Measurements from ENCODE around the gene HACE1. TPM values are rescaled to one million over a fixed set of nuclear protein-coding genes. Genes with fewer than 3 reads are reported as not detected.
"Not testable (repeated sequence)": the region's sequence is repeated elsewhere in the genome, so short reads cannot be mapped to it uniquely, and the experiment has no call there.

The HACE1 gene
- total RNA-seq, 1 experiment from 2014 or later, result 5.5 TPM

- intact Hi-C loops (cut with micrococcal nuclease), result no loop called here
- ChIA-PET CTCF (interaction anchor here (0.8 kb wide), 1 partner anchor 18 kb away, joined by 5 read pairs; no protein-coding TSS in a partner anchor), POLR2A (interaction anchor here (0.6 kb wide), 1 partner anchor 43 kb away, joined by 3 read pairs; no protein-coding TSS in a partner anchor)
- Mint-ChIP-seq H3K36me3 (ENCODE audit: insufficient read depth, unreplicated experiment) (peaks cover 12% of the 10 kb centered on the region), H3K4me1 (ENCODE audit: insufficient read depth, unreplicated experiment) (no peaks in the 10 kb centered on the region), H3K9me3 (ENCODE audit: unreplicated experiment) (peaks cover 11% of the 10 kb centered on the region), H3K27ac (ENCODE audit: low read depth, unreplicated experiment) (no peak overlapping the region), H3K27me3 (ENCODE audit: insufficient read depth, unreplicated experiment) (no peaks in the 10 kb centered on the region), H3K4me3 (ENCODE audit: unreplicated experiment) (no peak overlapping the region)
- no peak for TF ChIP-seq CTCF (IDR thresholded peaks at IDR 0.05; ENCODE audit: unreplicated experiment)
- BruUV-seq (replicated peaks), result no TSS peak
- no peak for DNase-seq (ENCODE audit: unreplicated experiment)
Observed at GRCh38 chr6:104750449-104750848, 109.3 kb downstream of the HACE1 start.

GRCh38 chr6:104739124-104739523 lies 120.6 kb downstream of the HACE1 start:
- POLR2A ChIA-PET; H3K36me3 Mint-ChIP-seq (ENCODE audit: insufficient read depth, unreplicated experiment); H3K4me1 Mint-ChIP-seq (ENCODE audit: insufficient read depth, unreplicated experiment); BruUV-seq (replicated peaks); H3K27me3 Mint-ChIP-seq (ENCODE audit: insufficient read depth, unreplicated experiment); H3K27ac Mint-ChIP-seq (ENCODE audit: low read depth, unreplicated experiment); H3K4me3 Mint-ChIP-seq (ENCODE audit: unreplicated experiment); CTCF ChIA-PET; H3K9me3 Mint-ChIP-seq (ENCODE audit: unreplicated experiment); DNase-seq (ENCODE audit: unreplicated experiment); intact Hi-C loops (cut with micrococcal nuclease): not testable (repeated sequence)

- H3K4me3 Mint-ChIP-seq (ENCODE audit: unreplicated experiment); BruUV-seq (replicated peaks); H3K27me3 Mint-ChIP-seq (ENCODE audit: insufficient read depth, unreplicated experiment); DNase-seq (ENCODE audit: unreplicated experiment); H3K4me1 Mint-ChIP-seq (ENCODE audit: insufficient read depth, unreplicated experiment); H3K27ac Mint-ChIP-seq (ENCODE audit: low read depth, unreplicated experiment); intact Hi-C loops (cut with micrococcal nuclease); H3K36me3 Mint-ChIP-seq (ENCODE audit: insufficient read depth, unreplicated experiment); CTCF ChIA-PET; H3K9me3 Mint-ChIP-seq (ENCODE audit: unreplicated experiment): not testable (repeated sequence)
- POLR2A ChIA-PET, result interaction anchor here (0.6 kb wide), 1 partner anchor 23 kb away, joined by 3 read pairs; no protein-coding TSS in a partner anchor
Observed at GRCh38 chr6:104737567-104737966, 122.2 kb downstream of the HACE1 start.

GRCh38 chr6:104736545-104736944 lies 123.2 kb downstream of the HACE1 start:
- TF ChIP-seq CTCF (IDR thresholded peaks at IDR 0.05; ENCODE audit: unreplicated experiment), result no peak
- Mint-ChIP-seq H3K27ac (ENCODE audit: low read depth, unreplicated experiment) (no peak overlapping the region), H3K4me3 (ENCODE audit: unreplicated experiment) (no peak overlapping the region), H3K4me1 (ENCODE audit: insufficient read depth, unreplicated experiment) (no peaks in the 10 kb centered on the region), H3K27me3 (ENCODE audit: insufficient read depth, unreplicated experiment) (no peaks in the 10 kb centered on the region), H3K36me3 (ENCODE audit: insufficient read depth, unreplicated experiment) (peaks cover 6% of the 10 kb centered on the region), H3K9me3 (ENCODE audit: unreplicated experiment) (no peaks in the 10 kb centered on the region)
- no peak for DNase-seq (ENCODE audit: unreplicated experiment)
- no TSS peak for BruUV-seq (replicated peaks)
- CTCF ChIA-PET, result no interaction called here
- POLR2A ChIA-PET, result no interaction called here
- intact Hi-C loops (cut with micrococcal nuclease), result no loop called here

GRCh38 chr6:104730450-104730849 lies 129.3 kb downstream of the HACE1 start:
- Mint-ChIP-seq H3K4me3 (ENCODE audit: unreplicated experiment) (no peak overlapping the region), H3K27me3 (ENCODE audit: insufficient read depth, unreplicated experiment) (no peaks in the 10 kb centered on the region), H3K4me1 (ENCODE audit: insufficient read depth, unreplicated experiment) (no peaks in the 10 kb centered on the region), H3K9me3 (ENCODE audit: unreplicated experiment) (no peaks in the 10 kb centered on the region), H3K36me3 (ENCODE audit: insufficient read depth, unreplicated experiment) (peaks cover 6% of the 10 kb centered on the region), H3K27ac (ENCODE audit: low read depth, unreplicated experiment) (no peak overlapping the region)
- no peak for DNase-seq (ENCODE audit: unreplicated experiment)
- POLR2A ChIA-PET, result interaction anchor here (0.6 kb wide), 1 partner anchor 12 kb away, joined by 4 read pairs; no protein-coding TSS in a partner anchor
- intact Hi-C loops (cut with micrococcal nuclease), result no loop called here
- no peak for TF ChIP-seq CTCF (IDR thresholded peaks at IDR 0.05; ENCODE audit: unreplicated experiment)
- no TSS peak for BruUV-seq (replicated peaks)
- CTCF ChIA-PET, result no interaction called here
